ENCODE data around the gene TRAPPC2L.

- no peak for TF ChIP-seq POLR2AphosphoS5 (IDR thresholded peaks at IDR 0.05)
- no peak for TF ChIP-seq POLR2A (IDR thresholded peaks at IDR 0.05)
Observed at GRCh38 chr16:88874938-88875599, 18.1 kb downstream of the TRAPPC2L start.
